ENCODE results near the gene SLC2A11.
"Not testable (repeated sequence)": the region's sequence is repeated elsewhere in the genome, so short reads cannot be mapped to it uniquely, and the experiment has no call there.

Gene SLC2A11

GRCh38 chr22:23892706-23893105 lies 35.0 kb downstream of the SLC2A11 start:
- no peak for DNase-seq

- DNase-seq: no peak
Measured at GRCh38 chr22:23893121-23893944, 35.7 kb downstream of the SLC2A11 start.

- DNase-seq: peak; percentile 91 to 95 (median 92)
Measured at GRCh38 chr22:23893945-23894709, 36.5 kb downstream of the SLC2A11 start, which contains the start of gene MIF. Gene MIF (plus strand): TSS chr22:23894383. CDS start chr22:23894475, 92 bp downstream.

- peak; percentile 30 to 45 (median 38) for DNase-seq
Measured at GRCh38 chr22:23894710-23895598, 37.3 kb downstream of the SLC2A11 start.

- no peak for DNase-seq
Measured at GRCh38 chr22:23895599-23896144, 38.0 kb downstream of the SLC2A11 start.

DNA sequence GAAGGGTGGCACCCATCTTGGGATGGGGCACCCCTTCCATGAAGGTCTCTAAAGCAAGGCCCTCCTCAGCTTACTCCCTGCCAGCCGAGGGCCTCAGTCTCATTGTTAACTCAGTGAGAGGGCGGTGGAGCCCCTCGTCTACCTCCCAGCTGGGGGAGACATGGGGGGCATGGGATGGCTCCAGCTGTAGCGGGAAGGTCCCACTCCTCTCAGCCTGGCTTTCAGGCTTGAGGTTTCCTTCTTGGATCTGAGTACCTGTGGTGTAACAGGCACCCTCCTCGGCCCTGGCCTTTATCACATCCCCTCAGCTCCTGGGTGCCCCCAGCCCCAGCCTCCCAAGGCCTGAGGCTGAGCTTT lies 38.5 kb downstream of the SLC2A11 start:
- no peak for DNase-seq

- no peak for DNase-seq
Measured at GRCh38 chr22:23896523-23897186, 39.0 kb downstream of the SLC2A11 start.

DNA sequence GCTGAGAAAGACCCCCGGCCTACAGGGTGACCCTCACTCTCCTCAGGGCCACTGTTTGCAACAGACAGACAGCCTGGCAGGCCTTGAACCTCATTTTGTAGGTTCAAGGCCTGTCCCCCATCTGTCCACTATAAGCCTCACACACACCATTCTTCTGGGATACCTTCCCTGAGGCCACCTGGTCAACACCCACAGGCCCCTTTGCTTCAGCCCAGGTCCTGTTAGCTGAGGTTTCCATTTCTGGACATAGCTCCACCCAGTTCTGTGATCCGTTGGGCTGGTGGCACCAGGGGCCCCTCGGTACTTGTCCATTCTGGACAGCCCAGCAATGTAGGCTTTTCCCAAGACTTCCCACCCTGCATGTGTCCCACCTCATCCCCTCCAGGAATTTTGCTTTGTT lies 39.6 kb downstream of the SLC2A11 start:
- DNase-seq: no peak

- DNase-seq: no peak
Measured at GRCh38 chr22:23898006-23898974, 40.6 kb downstream of the SLC2A11 start.

- DNase-seq: no peak
Measured at GRCh38 chr22:23899042-23899745, 41.5 kb downstream of the SLC2A11 start.

- DNase-seq: not testable (repeated sequence)
Measured at GRCh38 chr22:23900227-23900626, 42.6 kb downstream of the SLC2A11 start.

DNA sequence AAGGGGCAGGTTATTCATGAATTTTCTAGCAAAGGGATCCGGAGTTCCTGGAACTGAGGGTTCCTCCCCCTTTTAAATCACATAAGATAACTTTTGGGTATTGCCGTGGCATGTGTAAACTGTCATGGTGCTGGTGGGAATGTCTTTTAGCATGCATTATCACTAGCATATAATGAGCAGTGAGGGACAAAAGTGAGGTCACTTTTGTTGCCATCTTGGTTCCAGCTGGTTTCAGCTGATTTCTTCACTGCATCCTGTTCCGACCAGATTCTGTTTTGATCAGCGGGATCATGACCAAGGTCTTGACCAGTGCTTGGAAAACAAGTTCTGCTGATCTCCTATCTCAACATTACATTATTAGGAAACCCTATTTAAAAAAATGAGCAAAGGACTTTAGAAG lies 43.9 kb downstream of the SLC2A11 start:
- DNase-seq: no peak

DNA sequence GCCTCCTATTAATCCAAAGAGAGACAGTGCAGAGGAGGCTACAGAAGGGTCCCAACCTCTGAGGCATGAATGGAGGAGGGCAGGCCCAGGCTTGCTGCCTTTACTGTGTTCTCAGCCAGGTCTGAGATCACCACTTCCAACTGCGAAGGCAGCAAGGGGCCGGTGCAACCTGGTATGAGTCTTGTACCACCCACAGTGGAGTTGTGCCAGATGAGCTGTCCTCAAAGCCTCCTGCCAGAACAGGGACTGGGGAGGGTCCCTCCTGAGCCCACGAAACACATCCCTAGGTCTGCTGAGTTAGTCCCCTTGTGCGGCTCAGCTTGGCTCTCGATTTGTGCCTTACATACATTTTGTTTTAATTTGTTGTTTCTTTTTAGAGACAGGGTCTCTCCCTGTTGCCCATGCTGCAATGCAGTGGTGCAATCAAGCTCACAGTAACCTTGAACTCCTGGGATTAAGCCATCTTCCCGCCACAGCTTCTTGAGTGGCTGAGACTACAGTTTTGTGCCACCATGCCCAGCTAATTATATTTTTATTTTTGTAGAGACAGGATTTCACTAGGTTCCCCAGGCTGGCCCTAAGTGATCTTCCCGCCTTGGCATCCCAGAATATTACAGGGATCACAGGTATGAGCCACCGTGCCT lies 45.8 kb downstream of the SLC2A11 start:
- DNase-seq: no peak

- DNase-seq: no peak
Measured at GRCh38 chr22:23904573-23905254, 47.0 kb downstream of the SLC2A11 start.

DNA sequence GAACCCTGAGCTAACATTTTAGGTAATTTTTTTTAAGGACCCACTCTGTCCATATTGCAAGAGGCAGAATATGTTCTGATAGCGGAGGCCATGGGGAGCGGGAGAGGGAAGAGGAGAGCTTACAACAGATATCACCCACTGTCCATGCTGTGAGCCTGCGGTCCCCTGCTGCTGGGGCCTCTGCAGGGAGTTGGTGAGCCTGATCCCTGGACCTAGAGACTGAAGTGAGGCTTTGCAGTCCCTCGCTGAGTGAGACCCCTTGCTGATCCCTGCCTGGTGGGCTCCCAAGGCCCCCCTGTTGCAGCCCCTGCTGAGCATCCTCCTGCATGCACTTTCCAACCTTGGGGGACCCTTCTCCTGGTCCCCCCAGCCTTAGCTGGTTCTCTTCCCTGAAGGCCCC lies 49.0 kb downstream of the SLC2A11 start:
- DNase-seq: no peak

GRCh38 chr22:23907423-23907822 lies 49.7 kb downstream of the SLC2A11 start:
- not testable (repeated sequence) for DNase-seq

DNA sequence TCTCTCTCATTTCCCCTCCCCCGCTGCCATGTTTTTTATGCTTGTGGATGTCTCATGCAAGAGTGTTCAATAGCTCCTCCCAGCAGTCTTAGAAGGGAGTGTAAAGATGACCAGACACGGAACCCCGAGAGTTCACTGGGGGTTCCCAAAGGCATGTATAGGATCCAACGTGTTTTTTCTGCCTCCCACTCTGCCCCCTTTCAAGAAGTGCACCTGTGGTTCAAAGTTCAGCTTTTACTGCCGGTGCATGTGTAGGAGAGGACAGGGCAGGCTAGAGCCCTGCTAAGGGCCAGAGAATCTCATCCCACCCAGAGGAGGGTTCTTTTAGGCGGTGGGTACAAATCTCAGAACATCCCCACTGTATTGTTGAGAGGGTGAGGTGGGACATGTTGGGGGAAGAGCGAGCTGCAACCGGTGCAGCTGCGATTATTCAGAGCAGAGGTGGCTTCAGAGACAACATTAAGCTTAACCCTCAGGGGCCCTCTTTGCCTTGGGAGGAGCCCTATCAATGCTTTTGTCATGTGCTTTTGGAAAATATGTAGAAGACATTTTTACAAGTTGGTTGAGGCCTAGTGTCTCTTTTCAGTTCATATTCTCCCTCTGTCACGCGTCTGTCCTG lies 51.0 kb downstream of the SLC2A11 start:
- no peak for DNase-seq

GRCh38 chr22:23909296-23909898 lies 51.7 kb downstream of the SLC2A11 start:
- no peak for DNase-seq
